GM21528 (cell line): ENCODE data around the gene FNBP1.
A peak's percentile ranks its signal among the peaks of the same experiment; 100 is the strongest.

Experiments used
- ATAC-seq: cut with Tn5 transposase; IDR thresholded peaks from one replicate; pipeline ENCODE4 v1.9.1; 2021; ENCODE audit warnings: mild to moderate bottlenecking, moderate library complexity; ENCODE audit not compliant: unreplicated experiment, low FRiP score

Gene FNBP1

GRCh38 chr9:129884220-129885017, 158.6 kb downstream of the FNBP1 start:
- peak; percentile 34 for ATAC-seq

GRCh38 chr9:129881547-129882324, 161.3 kb downstream of the FNBP1 start:
- no peak for ATAC-seq

- ATAC-seq = no peak
Observed at GRCh38 chr9:129880654-129881546, 162.1 kb downstream of the FNBP1 start.

- ATAC-seq = no peak
Observed at GRCh38 chr9:129879991-129880653, 162.9 kb downstream of the FNBP1 start.

- no peak for ATAC-seq
Observed at GRCh38 chr9:129879103-129879699, 163.8 kb downstream of the FNBP1 start.

- no peak for ATAC-seq
Observed at GRCh38 chr9:129878291-129878690, 164.7 kb downstream of the FNBP1 start.

GRCh38 chr9:129876815-129877214, 166.2 kb downstream of the FNBP1 start:
- no peak for ATAC-seq

GRCh38 chr9:129875687-129876395, 167.1 kb downstream of the FNBP1 start:
- no peak for ATAC-seq

- no peak for ATAC-seq
Observed at GRCh38 chr9:129875181-129875611, 167.8 kb downstream of the FNBP1 start.

GRCh38 chr9:129874261-129875101, 168.5 kb downstream of the FNBP1 start:
- ATAC-seq = no peak

- no peak for ATAC-seq
Observed at GRCh38 chr9:129873563-129874190, 169.3 kb downstream of the FNBP1 start.

GRCh38 chr9:129871046-129871445, 171.9 kb downstream of the FNBP1 start:
- no peak for ATAC-seq

GRCh38 chr9:129869585-129870501, 173.1 kb downstream of the FNBP1 start:
- ATAC-seq = no peak

GRCh38 chr9:129868872-129869486, 174.0 kb downstream of the FNBP1 start:
- ATAC-seq = no peak

- ATAC-seq = no peak
Observed at GRCh38 chr9:129868023-129868871, 174.7 kb downstream of the FNBP1 start.
